SK-N-DZ (cell line): Measurements from ENCODE around the gene CLCN2. TPM values are rescaled to one million over a fixed set of nuclear protein-coding genes. Genes with fewer than 3 reads are reported as not detected.

Experiments used
- DNase-seq: peaks from one replicate; pipeline ENCODE4 v3.0.0-alpha.2; 2015; ENCODE audit warnings: low spot score
- polyA plus RNA-seq, 2 experiments: library from polyadenylated mRNA; depleted of rRNA; stranded (reverse); fragments of >200 nt; gene quantifications; 2 replicates each; pipeline ENCODE4 v1.2.3, GENCODE V29; 2014

Gene CLCN2
- 10.6 and 18.8 TPM in 2 replicates for polyA plus RNA-seq (2014; cell fraction: cytosol; rRNA removed)
- 85.0 and 92.0 TPM in 2 replicates for polyA plus RNA-seq (2014; cell fraction: nucleus; rRNA removed)

GRCh38 chr3:184361532-184361931 is at the start of gene CLCN2, which contains the start of gene POLR2H:
Gene CLCN2 (minus strand): TSS chr3:184361605. CDS start chr3:184361479, 126 bp downstream.
Gene POLR2H (plus strand): TSS chr3:184361710. CDS start chr3:184363493, 1,783 bp downstream.
- DNase-seq = peak; percentile 74

- DNase-seq = no peak
These were observed 48.6 kb upstream of the CLCN2 start for GRCh38 chr3:184409946-184410500.

GRCh38 chr3:184409331-184409926 is 48.0 kb upstream of the CLCN2 start:
- DNase-seq = no peak

GRCh38 chr3:184405075-184406030 is 43.9 kb upstream of the CLCN2 start:
- no peak for DNase-seq

- no peak for DNase-seq
These were observed 38.0 kb upstream of the CLCN2 start for GRCh38 chr3:184399410-184399809.

GRCh38 chr3:184395320-184395660 is 33.9 kb upstream of the CLCN2 start:
- DNase-seq = no peak

GRCh38 chr3:184391266-184391665 is 29.9 kb upstream of the CLCN2 start:
- no peak for DNase-seq

- no peak for DNase-seq
These were observed 28.6 kb upstream of the CLCN2 start for GRCh38 chr3:184389935-184390528.

- DNase-seq = no peak
These were observed 28.0 kb upstream of the CLCN2 start for GRCh38 chr3:184389384-184389783.

GRCh38 chr3:184388936-184389230 is 27.5 kb upstream of the CLCN2 start:
- DNase-seq = no peak

- no peak for DNase-seq
These were observed 26.9 kb upstream of the CLCN2 start for GRCh38 chr3:184388164-184388935.

- DNase-seq = no peak
These were observed 25.8 kb upstream of the CLCN2 start for GRCh38 chr3:184387174-184387714.

GRCh38 chr3:184386047-184386806 is 24.8 kb upstream of the CLCN2 start:
- no peak for DNase-seq

- no peak for DNase-seq
These were observed 23.5 kb upstream of the CLCN2 start for GRCh38 chr3:184384856-184385422.

GRCh38 chr3:184384342-184384741 is 22.9 kb upstream of the CLCN2 start:
- no peak for DNase-seq

- DNase-seq = no peak
These were observed 21.8 kb upstream of the CLCN2 start for GRCh38 chr3:184383033-184383740.

- DNase-seq = no peak
These were observed 21.1 kb upstream of the CLCN2 start for GRCh38 chr3:184382326-184383032.
